HepG2 (cell line): ENCODE results near the gene UCKL1. TPM values are rescaled to one million over a fixed set of nuclear protein-coding genes. Genes with fewer than 3 reads are reported as not detected.

Experiments used
- BCL6 ChIP-seq: IDR thresholded peaks from 2 replicates; pipeline ENCODE4 v1.6.1; 2016; ENCODE audit warnings: missing genetic modification reagents, missing compliant biosample characterization
- BRCA1 ChIP-seq: sonication (generic); formaldehyde crosslinking; IDR thresholded peaks from 2 replicates; pipeline ENCODE4 v1.4.0; 2020; ENCODE audit warnings: missing genetic modification reagents
- ELF4 ChIP-seq: sonication (generic); formaldehyde crosslinking; IDR thresholded peaks from 2 replicates; pipeline ENCODE4 v1.5.0; 2020; ENCODE audit warnings: missing genetic modification reagents, mild to moderate bottlenecking, moderate library complexity, borderline replicate concordance
- HINFP ChIP-seq: sonication (generic); formaldehyde crosslinking; IDR thresholded peaks from 2 replicates; pipeline ENCODE4 v1.4.0; 2020; ENCODE audit warnings: low read depth, mild to moderate bottlenecking, missing genetic modification reagents
- PAF1 ChIP-seq: IDR thresholded peaks from 2 replicates; pipeline ENCODE4 v1.6.1; 2016; ENCODE audit warnings: missing genetic modification reagents, missing compliant biosample characterization
- PREB ChIP-seq: sonication (generic); formaldehyde crosslinking; IDR thresholded peaks from 2 replicates; pipeline ENCODE4 v1.4.0; 2020; ENCODE audit warnings: missing genetic modification reagents
- PRMT3 ChIP-seq: sonication (generic); formaldehyde crosslinking; IDR thresholded peaks from 2 replicates; pipeline ENCODE4 v1.8.1; 2022; ENCODE audit warnings: low read depth, mild to moderate bottlenecking, moderate library complexity, missing genetic modification reagents, borderline replicate concordance
- SKI ChIP-seq: fragments of 450-650 bp; IDR thresholded peaks from one replicate; pipeline ENCODE4 v1.6.1; 2018; ENCODE audit warnings: mild to moderate bottlenecking; ENCODE audit not compliant: partially characterized antibody
- SNAPC2 ChIP-seq: sonication (generic); formaldehyde crosslinking; IDR thresholded peaks from 2 replicates; pipeline ENCODE4 v1.8.1; 2022; ENCODE audit warnings: mild to moderate bottlenecking, missing genetic modification reagents
- YEATS4 ChIP-seq: sonication (generic); formaldehyde crosslinking; IDR thresholded peaks from 2 replicates; pipeline ENCODE4 v1.4.0; 2020; ENCODE audit warnings: missing genetic modification reagents, borderline replicate concordance
- ZFP37 ChIP-seq: sonication (generic); formaldehyde crosslinking; IDR thresholded peaks from 2 replicates; pipeline ENCODE4 v1.4.0; 2020; ENCODE audit warnings: missing genetic modification reagents, borderline replicate concordance
- ZIK1 ChIP-seq: sonication (generic); formaldehyde crosslinking; IDR thresholded peaks from 2 replicates; pipeline ENCODE4 v1.5.0; 2020; ENCODE audit warnings: mild to moderate bottlenecking, low read depth, missing genetic modification reagents, borderline replicate concordance
- ZKSCAN1 ChIP-seq: fragments of 150-350 bp; IDR thresholded peaks from 2 replicates; pipeline ENCODE4 v1.6.1; 2014; ENCODE audit warnings: low read length
- ZNF460 ChIP-seq: sonication (generic); formaldehyde crosslinking; IDR thresholded peaks from 2 replicates; pipeline ENCODE4 v1.5.1; 2020; ENCODE audit warnings: missing genetic modification reagents, mild to moderate bottlenecking, borderline replicate concordance
- ZNF567 ChIP-seq: sonication (generic); formaldehyde crosslinking; IDR thresholded peaks from 2 replicates; pipeline ENCODE4 v1.8.1; 2023; ENCODE audit warnings: mild to moderate bottlenecking, missing genetic modification reagents, borderline replicate concordance
- ZNF790 ChIP-seq: sonication (generic); formaldehyde crosslinking; IDR thresholded peaks from 2 replicates; pipeline ENCODE4 v1.8.0; 2022; ENCODE audit warnings: missing genetic modification reagents, mild to moderate bottlenecking, borderline replicate concordance
- polyA plus RNA-seq, 8 experiments: library from polyadenylated mRNA; depleted of rRNA in 3 of 8; stranded (reverse) in 7 of 8; unstranded in 1 of 8; fragments of >200 nt; fragmentation: Illumina TruSeq in 4 of 8; extraction: Trizol in 4 of 8; gene quantifications; 2 replicates each; pipeline versions ENCODE4 v1.2.1 to v1.2.3, GENCODE V29; 2011 to 2016; ENCODE audit warnings: low read depth in 4 of 8, missing spikeins in 1 of 8, mixed read lengths in 1 of 8; ENCODE audit not compliant: insufficient read depth in 1 of 8
- total RNA-seq, 5 experiments: library from RNA; depleted of rRNA; stranded (reverse); fragments of >200 nt; fragmentation: Illumina TruSeq; extraction: Trizol; gene quantifications; 2 replicates each; pipeline ENCODE4 v1.2.3, GENCODE V29; 2016; ENCODE audit warnings: low read depth in 1 of 5
- TF ChIP-seq, protein P1 (sequence below): sonication (generic); formaldehyde crosslinking; IDR thresholded peaks from 2 replicates; pipeline ENCODE4 v1.9.0; 2021; ENCODE audit warnings: missing genetic modification reagents, mild to moderate bottlenecking, borderline replicate concordance
- TF ChIP-seq, protein P2 (sequence below): sonication (generic); formaldehyde crosslinking; IDR thresholded peaks from 2 replicates; pipeline ENCODE4 v1.4.0; 2020; ENCODE audit warnings: missing genetic modification reagents
- TF ChIP-seq, protein P3 (sequence below): sonication (generic); formaldehyde crosslinking; IDR thresholded peaks from 2 replicates; pipeline ENCODE4 v1.5.0; 2020; ENCODE audit warnings: mild to moderate bottlenecking, missing genetic modification reagents

Gene UCKL1
- total and polyA plus RNA-seq, 2 of the 13 experiments (the other 11 are each of a cell fraction or from before 2014, with no cell fraction given): 50.2 to 126 TPM

GRCh38 chr20:63980806-63981728, 24.9 kb upstream of the UCKL1 start, which contains the start of gene PRPF6 (continued):
- TF ChIP-seq ELF4: peak; percentile 92
- TF ChIP-seq ZNF790: peak; percentile 87; the same call in 1 of the 2 replicates
- TF ChIP-seq ZKSCAN1: peak; percentile 52; the same call in 1 of the 2 replicates
- peak; percentile 99 for TF ChIP-seq YEATS4
- peak; percentile 71; the same call in 1 of the 2 replicates for TF ChIP-seq PRMT3 (CRISPR knock-in tag)
- TF ChIP-seq ZNF460 (CRISPR knock-in tag): 0 out of 2 replicates have a peak, but pooled peaks have one; percentile 22
- peak; percentile 98 for TF ChIP-seq ZIK1 (CRISPR knock-in tag)
- peak; percentile 74 for TF ChIP-seq BCL6
- TF ChIP-seq, protein P1, sequence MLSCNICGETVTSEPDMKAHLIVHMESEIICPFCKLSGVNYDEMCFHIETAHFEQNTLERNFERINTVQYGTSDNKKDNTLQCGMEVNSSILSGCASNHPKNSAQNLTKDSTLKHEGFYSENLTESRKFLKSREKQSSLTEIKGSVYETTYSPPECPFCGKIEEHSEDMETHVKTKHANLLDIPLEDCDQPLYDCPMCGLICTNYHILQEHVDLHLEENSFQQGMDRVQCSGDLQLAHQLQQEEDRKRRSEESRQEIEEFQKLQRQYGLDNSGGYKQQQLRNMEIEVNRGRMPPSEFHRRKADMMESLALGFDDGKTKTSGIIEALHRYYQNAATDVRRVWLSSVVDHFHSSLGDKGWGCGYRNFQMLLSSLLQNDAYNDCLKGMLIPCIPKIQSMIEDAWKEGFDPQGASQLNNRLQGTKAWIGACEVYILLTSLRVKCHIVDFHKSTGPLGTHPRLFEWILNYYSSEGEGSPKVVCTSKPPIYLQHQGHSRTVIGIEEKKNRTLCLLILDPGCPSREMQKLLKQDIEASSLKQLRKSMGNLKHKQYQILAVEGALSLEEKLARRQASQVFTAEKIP (CRISPR knock-in tag): no peak
- TF ChIP-seq PAF1 (CRISPR knock-in tag): peak; percentile 36; the same call in 1 of the 2 replicates
- peak; percentile 82; the same call in 1 of the 2 replicates for TF ChIP-seq SNAPC2 (CRISPR knock-in tag)
- TF ChIP-seq PREB (CRISPR knock-in tag): no peak
- TF ChIP-seq, protein P2, sequence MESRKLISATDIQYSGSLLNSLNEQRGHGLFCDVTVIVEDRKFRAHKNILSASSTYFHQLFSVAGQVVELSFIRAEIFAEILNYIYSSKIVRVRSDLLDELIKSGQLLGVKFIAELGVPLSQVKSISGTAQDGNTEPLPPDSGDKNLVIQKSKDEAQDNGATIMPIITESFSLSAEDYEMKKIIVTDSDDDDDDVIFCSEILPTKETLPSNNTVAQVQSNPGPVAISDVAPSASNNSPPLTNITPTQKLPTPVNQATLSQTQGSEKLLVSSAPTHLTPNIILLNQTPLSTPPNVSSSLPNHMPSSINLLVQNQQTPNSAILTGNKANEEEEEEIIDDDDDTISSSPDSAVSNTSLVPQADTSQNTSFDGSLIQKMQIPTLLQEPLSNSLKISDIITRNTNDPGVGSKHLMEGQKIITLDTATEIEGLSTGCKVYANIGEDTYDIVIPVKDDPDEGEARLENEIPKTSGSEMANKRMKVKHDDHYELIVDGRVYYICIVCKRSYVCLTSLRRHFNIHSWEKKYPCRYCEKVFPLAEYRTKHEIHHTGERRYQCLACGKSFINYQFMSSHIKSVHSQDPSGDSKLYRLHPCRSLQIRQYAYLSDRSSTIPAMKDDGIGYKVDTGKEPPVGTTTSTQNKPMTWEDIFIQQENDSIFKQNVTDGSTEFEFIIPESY (CRISPR knock-in tag): peak; percentile 95
- peak; percentile 96; the same call in 1 of the 2 replicates for TF ChIP-seq ZNF567 (CRISPR knock-in tag)
- peak; percentile 96; the same call in 1 of the 2 replicates for TF ChIP-seq HINFP (CRISPR knock-in tag)
- TF ChIP-seq ZFP37: peak; percentile 87; the same call in 1 of the 2 replicates
- TF ChIP-seq, protein P3, sequence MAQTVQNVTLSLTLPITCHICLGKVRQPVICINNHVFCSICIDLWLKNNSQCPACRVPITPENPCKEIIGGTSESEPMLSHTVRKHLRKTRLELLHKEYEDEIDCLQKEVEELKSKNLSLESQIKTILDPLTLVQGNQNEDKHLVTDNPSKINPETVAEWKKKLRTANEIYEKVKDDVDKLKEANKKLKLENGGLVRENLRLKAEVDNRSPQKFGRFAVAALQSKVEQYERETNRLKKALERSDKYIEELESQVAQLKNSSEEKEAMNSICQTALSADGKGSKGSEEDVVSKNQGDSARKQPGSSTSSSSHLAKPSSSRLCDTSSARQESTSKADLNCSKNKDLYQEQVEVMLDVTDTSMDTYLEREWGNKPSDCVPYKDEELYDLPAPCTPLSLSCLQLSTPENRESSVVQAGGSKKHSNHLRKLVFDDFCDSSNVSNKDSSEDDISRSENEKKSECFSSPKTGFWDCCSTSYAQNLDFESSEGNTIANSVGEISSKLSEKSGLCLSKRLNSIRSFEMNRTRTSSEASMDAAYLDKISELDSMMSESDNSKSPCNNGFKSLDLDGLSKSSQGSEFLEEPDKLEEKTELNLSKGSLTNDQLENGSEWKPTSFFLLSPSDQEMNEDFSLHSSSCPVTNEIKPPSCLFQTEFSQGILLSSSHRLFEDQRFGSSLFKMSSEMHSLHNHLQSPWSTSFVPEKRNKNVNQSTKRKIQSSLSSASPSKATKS (CRISPR knock-in tag): no peak
- 0 out of 2 replicates have a peak, but pooled peaks have one; percentile 83 for TF ChIP-seq BRCA1
- peak; percentile 24 for TF ChIP-seq SKI
